ENCODE results near the gene ALX3. TPM values are rescaled to one million over a fixed set of nuclear protein-coding genes. Genes with fewer than 3 reads are reported as not detected.
A peak's percentile ranks its signal among the peaks of the same experiment; 100 is the strongest.

ALX3 gene
- total and polyA plus RNA-seq, 2 of the 8 experiments (the other 6 are each of a cell fraction or from before 2014, with no cell fraction given), result 0.20 TPM; not detected in 1

DNA sequence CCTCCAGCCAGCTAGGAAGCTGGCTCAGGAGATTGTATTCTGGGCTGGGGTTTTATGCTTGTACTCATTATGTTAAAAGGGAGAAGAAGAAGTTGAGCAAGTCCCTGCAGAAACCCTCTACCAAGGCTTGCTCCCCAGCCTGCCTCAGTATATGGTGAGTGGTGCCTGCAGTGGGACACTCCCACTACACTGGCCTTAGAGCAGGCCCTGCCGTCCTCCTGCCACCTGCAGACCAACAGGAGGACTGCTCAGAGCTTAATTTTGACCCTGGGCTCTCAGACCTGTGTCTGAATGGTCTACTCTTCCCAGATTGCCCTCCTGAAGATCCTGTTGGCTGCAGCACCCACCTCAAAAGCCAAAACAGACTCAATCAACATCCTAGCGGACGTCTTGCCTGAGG lies 23.0 kb downstream of the ALX3 start:
- Histone ChIP-seq H3K4ac (replicated peaks; ENCODE audit: insufficient read length, low read depth, low read length) (no peak overlapping the region), H3K27ac (ENCODE audit: low read depth, low read length) (no peak overlapping the region), H3K4me2 (ENCODE audit: insufficient read depth in 1 of 2, low read depth in 2 of 2, low read length in 2 of 2) (no peak overlapping the region), H4K8ac (ENCODE audit: extremely low read depth, insufficient read depth, low read length) (no peak overlapping the region), H3K18ac (ENCODE audit: extremely low read depth, low read length) (no peak overlapping the region), H3K79me1 (ENCODE audit: low read depth, low read length) (no peaks in the 10 kb centered on the region; the same call in 1 of the 2 replicates), H2BK120ac (replicated peaks; ENCODE audit: low read depth, low read length) (no peak overlapping the region), H4K5ac (ENCODE audit: insufficient read length, low read depth, low read length) (no peak overlapping the region), H2BK12ac (ENCODE audit: low read depth, low read length) (no peak overlapping the region), H4K91ac (replicated peaks; ENCODE audit: insufficient read length, low read length) (no peak overlapping the region), H2AK5ac (ENCODE audit: low read depth, low read length) (no peak overlapping the region), H2BK5ac (ENCODE audit: low read depth, low read length) (no peak overlapping the region), H3K9ac (replicated peaks in 1 of 4; ENCODE audit: extremely low read depth in 1 of 4, low read depth in 3 of 4, low read length in 3 of 4) (no peak overlapping the region), H3K23ac (ENCODE audit: insufficient read length) (no peak overlapping the region), H3K4me1 (replicated peaks in 1 of 4; ENCODE audit: control insufficient read depth in 3 of 4, insufficient read depth in 4 of 4, low read length in 3 of 4) (no peaks in the 10 kb centered on the region), H3K4me3 (ENCODE audit: extremely low read depth in 1 of 4, insufficient read depth in 2 of 4, low read depth in 3 of 4, low read length in 4 of 4) (no peak overlapping the region), H3K23me2 (ENCODE audit: low read depth, low read length) (no peaks in the 10 kb centered on the region), H3K27me3 (replicated peaks in 1 of 4; ENCODE audit: control insufficient read depth in 3 of 4, extremely low read depth in 1 of 4, insufficient read depth in 3 of 4, low read length in 3 of 4) (no peaks in the 10 kb centered on the region), H3K9me3 (ENCODE audit: insufficient read depth in 2 of 2, low read depth in 1 of 2, low read length in 1 of 2) (no peaks in the 10 kb centered on the region), H3K79me2 (ENCODE audit: control insufficient read depth in 1 of 2, insufficient read depth in 2 of 2, low read length in 2 of 2) (no peaks in the 10 kb centered on the region), H4K20me1 (replicated peaks in 1 of 2; ENCODE audit: control insufficient read depth in 1 of 2, insufficient read depth in 2 of 2, low read length in 2 of 2) (peaks cover 3 to 11% of the 10 kb centered on the region in 2 experiments), H3K14ac (ENCODE audit: insufficient read length) (no peak overlapping the region), H3K56ac (replicated peaks; ENCODE audit: insufficient read length, low read depth, low read length) (no peak overlapping the region), H2BK20ac (ENCODE audit: low read length) (no peak overlapping the region), H2BK15ac (ENCODE audit: low read length) (no peak overlapping the region), H3K36me3 (ENCODE audit: control insufficient read depth in 2 of 4, insufficient read depth in 4 of 4, low read length in 3 of 4) (peaks cover 48 to 94% (median 79%) of the 10 kb centered on the region in 4 experiments), H2AFZ (ENCODE audit: low read length) (no peak overlapping the region)
- FAIRE-seq (no peak), DNase-seq (ENCODE audit: low read depth in 1 of 2, low spot score in 2 of 2) (no peak)
- ChIA-PET POLR2A (ENCODE audit: partially characterized antibody) (interaction anchor here (1.3 to 1.4 kb wide), 2 partner anchors 9 to 13 kb away, joined by 4 to 6 read pairs; partner anchors contain the start of gene STRIP1), CTCF (ENCODE audit: partially characterized antibody) (interaction anchor here (0.6 to 40.7 kb wide), 10 partner anchors 6 to 364 kb away, joined by 3 to 1450 read pairs (median 6); partner anchors contain the start of genes ALX3 and STRIP1)
- TF ChIP-seq CTCF (IDR thresholded peaks at IDR 0.05; ENCODE audit: control extremely low read depth in 1 of 3, insufficient read depth in 1 of 3, low read depth in 1 of 3, low read length in 3 of 3) (peak in 2 of 3 experiments; percentile 28 to 29; a peak in 3 of 4 replicates), RAD21 (IDR thresholded peaks at IDR 0.05 in 1 of 2, conservative IDR thresholded peaks at IDR 0.05 in 1 of 2; ENCODE audit: low read depth in 2 of 2, low read length in 2 of 2) (0 out of 4 replicates have a peak, but pooled peaks of 1 of the 2 experiments have one; percentile 2), CBX5 (IDR thresholded peaks at IDR 0.05; ENCODE audit: low read depth, low read length) (no peak)
- WGBS, 2 experiments (ENCODE audit: extremely low coverage in 1 of 2, insufficient coverage in 1 of 2, insufficient read length in 1 of 2, insufficient replicate concordance in 2 of 2, low coverage in 1 of 2, low lambda C conversion rate in 2 of 2, missing lambda C conversion rate in 1 of 2), result 91% methylated on average over 3 of the region's 3 CpGs; no CpG with 5 or more reads in 1 of the 2 experiments

Measured in H1 (cell line).